RPMI8226 (cell line): ENCODE results near the gene HES4.
A peak's percentile ranks its signal among the peaks of the same experiment; 100 is the strongest.
"Not testable (repeated sequence)": the region's sequence is repeated elsewhere in the genome, so short reads cannot be mapped to it uniquely, and the experiment has no call there.

ENCODE experiments used
- DNase-seq: peaks from one replicate; pipeline ENCODE4 v3.0.0-alpha.2; 2015

HES4 gene

GRCh38 chr1:1033009-1033587 is 33.2 kb upstream of the HES4 start:
- peak; percentile 99 for DNase-seq

- no peak for DNase-seq
Observed at GRCh38 chr1:1032424-1032823, 32.5 kb upstream of the HES4 start.

GRCh38 chr1:1031659-1032235 is 31.9 kb upstream of the HES4 start:
- DNase-seq, result no peak

GRCh38 chr1:1030867-1031658 is 31.2 kb upstream of the HES4 start:
- DNase-seq, result not testable (repeated sequence)

- no peak for DNase-seq
Observed at GRCh38 chr1:1027791-1028190, 27.9 kb upstream of the HES4 start.

GRCh38 chr1:1026599-1027413 is 26.9 kb upstream of the HES4 start:
- no peak for DNase-seq

GRCh38 chr1:1025730-1026129 is 25.8 kb upstream of the HES4 start:
- DNase-seq, result no peak

- DNase-seq, result no peak
Observed at GRCh38 chr1:1024771-1025699, 25.1 kb upstream of the HES4 start.

- no peak for DNase-seq
Observed at GRCh38 chr1:1024149-1024770, 24.4 kb upstream of the HES4 start.

- DNase-seq, result no peak
Observed at GRCh38 chr1:1023700-1024099, 23.8 kb upstream of the HES4 start.

GRCh38 chr1:1022302-1023009 is 22.6 kb upstream of the HES4 start:
- DNase-seq, result no peak

- no peak for DNase-seq
Observed at GRCh38 chr1:1021920-1022259, 22.0 kb upstream of the HES4 start.

- peak; percentile 59 for DNase-seq
Observed at GRCh38 chr1:1021010-1021919, 21.4 kb upstream of the HES4 start.

GRCh38 chr1:1020415-1021009 is 20.6 kb upstream of the HES4 start:
- DNase-seq, result peak; percentile 58

- no peak for DNase-seq
Observed at GRCh38 chr1:1020000-1020404, 20.1 kb upstream of the HES4 start, which contains the start of gene AGRN. AGRN (plus strand) TSS chr1:1020120; CDS start chr1:1020173, 53 bp downstream.

- peak; percentile 91 for DNase-seq
Observed at GRCh38 chr1:1019122-1019999, 19.5 kb upstream of the HES4 start.

- DNase-seq, result not testable (repeated sequence)
Observed at GRCh38 chr1:1018321-1018685, 18.4 kb upstream of the HES4 start.
